ENCODE data around the gene STX12.
"Not testable (repeated sequence)": the region's sequence is repeated elsewhere in the genome, so short reads cannot be mapped to it uniquely, and the experiment has no call there.

Gene STX12

DNA sequence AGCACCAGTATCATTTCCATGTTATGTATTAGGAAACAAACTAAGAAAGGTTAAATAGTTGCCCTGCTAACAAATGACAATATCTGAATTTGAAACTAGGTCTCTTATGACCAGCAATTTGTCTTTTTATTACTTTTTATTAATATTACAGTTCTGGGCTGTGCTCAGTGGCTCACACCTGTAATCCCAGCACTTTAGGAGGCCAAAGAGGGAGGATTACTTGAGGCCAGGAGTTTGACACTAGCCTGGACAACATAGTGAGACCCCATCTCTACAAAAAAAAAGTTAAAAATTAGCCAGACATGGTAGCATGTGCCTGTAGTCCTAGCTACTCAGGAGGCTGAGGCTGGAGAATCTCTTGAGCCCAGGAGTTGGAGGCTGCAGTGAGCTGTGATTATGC lies 3.3 kb downstream of the STX12 start:
- not testable (repeated sequence) for DNase-seq

DNA sequence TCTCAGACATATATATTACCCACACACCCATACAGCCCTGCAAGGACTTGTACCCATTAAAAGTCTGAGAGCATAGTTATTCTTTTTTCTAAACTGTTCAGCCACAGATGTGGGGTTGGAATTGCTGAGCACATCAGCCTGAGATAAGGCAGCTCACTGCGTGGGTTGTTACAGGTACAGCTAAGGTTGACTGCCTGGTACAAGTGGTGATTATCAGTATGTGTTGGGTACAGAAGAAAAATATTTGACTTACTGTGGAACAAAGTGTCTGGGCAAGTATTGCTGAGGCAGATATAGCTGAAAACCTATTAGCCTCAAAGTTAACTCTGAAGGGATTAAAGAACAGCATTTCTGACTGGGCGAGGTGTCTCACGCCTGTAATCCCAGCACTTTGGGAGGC lies 5.0 kb downstream of the STX12 start:
- DNase-seq = no peak

DNA sequence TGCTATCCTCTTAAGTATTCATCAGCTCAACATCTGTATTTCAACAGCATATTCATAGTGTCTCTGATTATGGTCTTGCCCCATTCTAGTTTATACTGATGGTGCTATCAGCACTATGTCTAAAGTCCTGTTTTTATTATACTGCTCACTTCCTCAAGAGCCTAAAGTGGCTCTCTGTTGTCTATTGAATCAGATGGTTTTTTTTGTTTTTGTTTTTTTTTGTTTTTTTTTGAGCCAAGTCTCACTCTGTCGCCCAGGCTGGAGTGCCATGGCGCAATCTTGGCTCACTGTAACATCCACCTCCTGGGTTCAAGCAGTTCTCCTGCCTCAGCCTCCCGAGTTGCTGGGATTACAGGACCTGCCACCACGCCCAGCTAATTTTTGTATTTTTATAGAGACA lies 6.1 kb downstream of the STX12 start:
- no peak for DNase-seq

DNA sequence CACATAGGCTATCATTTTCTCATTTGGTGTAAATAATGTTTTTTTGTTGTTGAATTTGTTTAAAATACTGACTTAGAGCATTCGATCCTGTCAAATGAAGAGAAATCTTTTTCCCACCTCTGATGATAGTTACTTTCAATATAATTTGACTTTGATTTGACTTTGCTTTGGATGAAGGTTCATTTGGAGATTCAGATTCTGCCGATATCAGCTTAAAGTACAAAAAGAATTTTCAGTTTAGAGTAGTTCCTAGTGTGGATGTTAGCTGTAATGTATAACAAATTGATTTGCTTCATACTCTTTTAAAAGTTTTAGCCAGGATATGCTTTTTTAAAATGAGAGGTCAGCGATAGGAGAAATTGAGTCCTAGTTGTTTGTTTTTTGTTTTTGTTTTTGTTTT lies 9.9 kb downstream of the STX12 start:
- no peak for DNase-seq

DNA sequence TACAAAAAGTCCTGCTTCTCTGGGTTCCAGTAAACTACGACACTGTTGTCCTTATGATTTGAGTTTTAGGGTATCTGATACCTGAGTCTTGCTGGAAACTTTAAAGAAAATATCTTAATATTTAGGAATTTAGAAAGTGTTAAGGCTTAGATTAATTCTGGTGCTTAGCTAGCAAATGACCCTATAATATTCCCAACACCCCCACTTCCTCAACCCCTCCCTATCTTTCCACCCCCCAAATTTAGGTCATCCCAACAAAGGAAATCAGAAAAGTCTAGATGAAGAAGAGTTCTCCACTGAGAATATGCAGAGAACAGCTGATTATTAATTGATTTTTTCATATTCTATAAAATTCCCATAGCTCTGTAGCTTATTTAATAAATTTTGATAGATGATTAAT lies 11.7 kb downstream of the STX12 start:
- no peak for DNase-seq

DNA sequence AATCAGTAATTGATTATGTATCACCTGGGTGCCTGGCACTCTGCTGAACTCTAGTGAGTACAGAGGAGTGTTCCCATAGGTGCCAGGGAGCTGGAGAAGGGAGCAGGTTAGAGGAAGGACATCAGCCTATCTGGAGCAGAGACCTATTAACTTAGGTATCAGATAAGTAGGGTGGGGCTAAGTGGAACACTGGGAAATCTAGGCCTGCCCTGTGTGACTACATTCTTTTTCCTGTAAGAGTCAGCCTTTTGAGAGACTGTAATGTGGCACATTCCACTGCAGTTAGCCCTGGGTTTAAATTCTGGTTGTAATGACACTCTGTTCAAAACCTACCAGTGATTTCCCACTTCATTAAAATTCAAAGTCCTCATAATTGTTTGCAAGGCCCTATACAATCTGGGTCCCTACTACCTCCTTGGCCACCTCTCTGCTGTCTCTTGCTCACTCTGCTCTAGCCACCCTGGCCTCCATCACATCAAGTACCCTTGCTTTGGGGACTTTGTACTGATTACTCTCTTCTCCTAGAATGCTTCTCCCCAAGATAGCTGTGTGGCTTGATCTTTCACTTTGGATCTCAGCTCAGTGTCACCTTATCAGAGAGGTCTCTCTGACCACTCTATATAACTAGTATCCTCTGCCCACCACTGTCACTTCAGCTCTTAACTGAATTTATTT lies 12.9 kb downstream of the STX12 start:
- no peak for DNase-seq

DNA sequence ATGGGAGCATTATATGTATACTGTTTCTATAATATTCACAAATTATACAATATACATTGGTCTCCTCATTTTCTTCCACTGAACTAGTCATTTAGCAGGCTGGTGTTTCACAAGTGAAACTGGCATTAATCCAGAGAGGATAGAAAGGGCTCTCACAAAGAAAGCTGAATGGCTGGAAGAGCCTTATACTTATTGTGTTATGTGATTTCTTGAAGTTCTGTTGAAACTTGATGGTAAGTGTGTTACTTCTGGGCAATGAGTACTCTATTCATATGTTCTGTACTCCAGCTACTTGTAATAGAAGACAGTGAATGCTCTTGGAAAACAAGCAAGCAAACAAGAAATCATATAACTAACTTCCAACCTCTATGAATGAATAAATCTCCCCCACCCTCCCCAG lies 14.9 kb downstream of the STX12 start:
- no peak for DNase-seq

DNA sequence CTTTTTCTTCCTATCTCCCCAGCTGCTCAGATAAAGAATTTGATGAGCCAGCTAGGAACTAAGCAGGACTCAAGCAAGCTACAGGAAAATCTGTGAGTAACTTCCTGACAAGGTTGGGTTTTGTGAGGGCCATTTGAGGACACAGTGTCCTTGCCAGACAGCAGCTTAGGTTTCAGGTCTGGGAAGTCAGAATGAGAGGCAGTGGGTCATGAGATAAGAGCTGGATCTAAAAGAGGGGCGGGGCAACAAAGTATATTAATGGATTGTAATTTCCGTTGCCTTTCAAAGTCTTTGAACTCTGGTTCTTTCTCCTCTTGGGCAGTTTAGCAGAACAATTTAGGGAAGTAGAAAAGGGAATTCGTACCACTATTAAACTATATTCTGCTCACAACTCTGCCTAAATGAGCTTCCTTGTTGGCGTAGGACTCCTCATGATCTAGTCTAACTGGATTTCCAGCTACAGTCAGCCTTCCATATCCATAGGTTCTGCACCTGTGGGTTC lies 16.6 kb downstream of the STX12 start:
- no peak for DNase-seq

DNA sequence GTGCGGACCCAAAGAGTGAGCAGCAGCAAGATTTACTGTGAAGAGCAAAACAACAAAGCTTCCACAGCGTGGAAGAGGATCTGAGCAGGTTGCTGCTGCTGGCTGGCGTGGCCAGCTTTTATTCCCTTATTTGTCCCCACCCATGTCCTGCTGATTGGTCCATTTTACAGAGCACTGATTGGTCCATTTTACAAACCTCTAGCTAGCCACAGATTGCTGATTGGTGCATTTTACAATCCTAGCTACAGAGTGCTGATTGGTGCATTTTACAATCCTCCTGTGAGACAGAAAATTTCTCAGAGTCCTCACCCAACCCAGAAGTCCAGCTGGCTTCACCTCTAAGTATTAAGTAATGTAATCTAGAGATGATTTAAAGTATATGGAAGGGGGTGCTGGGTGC lies 17.3 kb downstream of the STX12 start:
- not testable (repeated sequence) for DNase-seq

DNA sequence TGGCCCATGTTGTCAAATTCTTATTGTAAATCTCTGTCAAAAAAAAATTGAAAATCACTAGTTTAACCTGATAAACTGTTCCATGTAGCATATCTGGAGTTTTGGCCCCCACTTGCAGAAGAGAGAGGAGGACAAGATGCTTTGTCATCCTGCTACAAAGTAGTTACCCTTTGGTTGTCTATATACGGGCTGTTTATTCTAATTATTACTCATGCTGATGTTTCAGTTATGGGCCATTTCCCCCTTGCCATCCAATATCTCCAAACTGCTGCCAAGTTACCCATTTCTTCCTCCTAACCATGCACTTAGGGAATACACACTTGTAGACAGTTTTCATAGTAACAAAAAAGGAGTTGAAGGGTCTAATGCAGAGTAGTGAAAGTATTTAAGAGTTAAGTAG lies 22.6 kb downstream of the STX12 start:
- no peak for DNase-seq

DNA sequence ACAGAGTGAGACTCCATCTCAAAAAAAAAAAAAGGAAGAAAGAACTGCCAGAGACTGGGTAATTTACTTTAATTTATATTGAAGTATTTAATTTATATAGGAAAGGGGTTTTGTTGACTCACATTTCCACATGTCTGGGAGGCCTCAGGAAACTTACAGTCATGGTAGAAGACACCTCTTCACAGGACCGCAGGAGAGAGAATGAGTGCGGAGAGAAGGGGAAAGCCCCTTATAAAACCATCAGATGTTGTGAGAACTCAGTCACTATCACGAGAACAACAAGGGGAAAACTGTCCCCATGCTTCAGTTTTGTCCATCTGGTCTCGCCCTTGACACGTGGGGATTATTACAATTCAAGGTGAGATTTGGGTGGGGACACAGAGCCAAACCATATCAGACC lies 31.8 kb downstream of the STX12 start:
- no peak for DNase-seq

DNA sequence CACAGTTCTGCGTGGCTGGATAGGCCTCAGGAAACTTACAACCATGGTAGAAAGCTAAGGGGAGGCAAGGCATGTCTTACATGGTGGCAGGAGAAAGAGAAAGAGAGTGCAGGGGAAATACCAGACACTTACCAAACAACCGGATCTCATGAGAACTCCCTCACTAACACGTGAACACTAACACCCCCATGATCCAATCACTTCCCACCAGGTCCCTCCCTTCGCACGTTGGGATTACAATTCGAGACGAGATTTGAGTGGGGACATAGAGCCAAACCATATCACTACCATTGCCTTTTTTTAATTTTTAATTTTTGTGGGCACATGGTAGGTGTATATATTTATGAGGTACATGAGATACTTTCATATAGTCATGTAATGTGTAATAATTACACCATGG lies 33.7 kb downstream of the STX12 start:
- no peak for DNase-seq

DNA sequence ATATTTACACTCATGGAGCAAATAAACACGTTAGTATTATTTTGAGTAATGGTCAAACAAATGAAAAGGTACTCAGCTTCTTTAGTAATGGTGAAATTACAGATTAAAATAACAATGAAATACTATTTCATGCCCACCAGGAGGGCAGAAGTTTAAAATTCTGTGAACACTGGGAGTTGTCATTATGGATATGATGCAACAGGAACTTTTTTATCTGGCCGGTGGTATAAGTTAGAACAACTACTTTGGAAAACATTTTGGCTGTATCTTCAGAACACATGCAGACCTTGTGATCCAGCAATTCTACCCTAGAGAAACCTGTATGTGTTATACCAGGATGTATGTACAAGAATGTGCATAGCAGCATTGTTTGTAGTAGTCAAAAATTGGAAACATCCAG lies 34.4 kb downstream of the STX12 start:
- no peak for DNase-seq

DNA sequence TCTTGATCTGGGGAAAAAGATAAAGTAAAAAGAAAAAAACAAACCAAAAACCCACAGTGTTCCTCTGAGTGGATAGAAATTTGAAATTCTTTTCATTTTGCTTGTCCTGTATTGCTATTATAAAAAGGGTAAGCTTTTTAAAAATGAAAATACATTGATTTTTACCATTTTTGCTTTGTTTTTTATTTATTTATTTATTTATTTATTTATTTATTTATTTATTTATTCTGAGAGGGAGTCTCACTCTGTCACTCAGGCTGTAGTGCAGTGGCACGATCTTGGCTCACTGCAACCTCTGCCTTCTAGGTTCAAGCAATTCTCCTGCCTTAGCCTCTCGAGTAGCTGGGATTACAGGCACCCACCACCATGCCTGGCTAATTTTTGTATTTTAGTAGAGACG lies 35.1 kb downstream of the STX12 start:
- DNase-seq = not testable (repeated sequence)

DNA sequence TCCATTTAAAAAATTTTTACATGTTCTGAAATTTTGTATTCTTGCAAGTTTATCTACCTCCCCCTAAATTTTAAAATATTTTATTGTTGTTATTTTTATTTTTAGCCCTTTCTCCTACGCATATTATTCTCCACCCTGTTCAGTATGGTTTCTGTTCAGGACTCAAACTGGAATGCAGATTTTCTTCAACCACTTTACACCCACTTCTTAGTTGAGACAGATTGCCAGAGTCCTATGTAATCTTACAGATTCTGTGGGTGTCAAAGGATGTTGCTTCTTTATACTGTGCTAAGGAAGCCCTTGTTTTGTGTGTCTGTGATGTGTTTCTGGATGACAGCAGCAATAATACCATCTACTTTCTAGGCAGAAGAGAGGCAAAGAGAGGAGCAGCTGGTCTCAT lies 36.9 kb downstream of the STX12 start:
- DNase-seq = no peak

DNA sequence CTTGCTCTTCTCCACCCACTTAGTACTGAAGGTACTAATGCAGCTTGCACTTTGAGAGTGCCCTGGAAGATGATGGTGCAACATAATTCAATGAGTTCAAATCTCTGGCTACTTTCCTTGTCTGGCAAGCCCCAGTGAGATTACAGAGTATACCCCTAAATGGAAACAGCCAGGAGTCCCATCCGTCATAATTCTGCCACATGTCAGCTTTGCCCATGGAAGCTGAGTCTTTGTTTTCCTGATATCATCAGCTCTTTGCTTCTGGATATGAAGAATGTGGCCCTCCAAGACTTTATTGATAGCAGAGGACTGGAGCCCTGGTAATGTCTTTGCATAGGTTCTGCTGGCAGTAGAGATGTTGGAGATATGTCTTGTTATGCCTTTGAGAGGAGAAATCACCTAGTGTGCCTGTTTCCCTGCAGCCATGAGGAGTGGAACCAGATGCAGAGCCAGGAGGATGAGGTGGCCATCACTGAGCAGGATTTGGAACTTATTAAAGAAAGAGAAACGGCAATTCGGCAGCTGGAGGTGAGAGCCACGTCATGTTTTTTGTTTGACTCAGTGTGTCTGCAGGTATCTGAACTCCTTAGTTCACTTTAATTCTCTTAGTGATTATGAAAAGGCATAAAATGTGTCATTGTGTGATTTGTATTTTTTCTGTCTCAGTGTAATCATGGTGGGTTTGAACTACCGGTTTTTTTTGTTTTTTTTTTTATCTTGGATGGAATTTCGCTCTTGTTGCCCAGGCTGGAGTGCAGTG lies 38.9 kb downstream of the STX12 start:
- DNase-seq = no peak

DNA sequence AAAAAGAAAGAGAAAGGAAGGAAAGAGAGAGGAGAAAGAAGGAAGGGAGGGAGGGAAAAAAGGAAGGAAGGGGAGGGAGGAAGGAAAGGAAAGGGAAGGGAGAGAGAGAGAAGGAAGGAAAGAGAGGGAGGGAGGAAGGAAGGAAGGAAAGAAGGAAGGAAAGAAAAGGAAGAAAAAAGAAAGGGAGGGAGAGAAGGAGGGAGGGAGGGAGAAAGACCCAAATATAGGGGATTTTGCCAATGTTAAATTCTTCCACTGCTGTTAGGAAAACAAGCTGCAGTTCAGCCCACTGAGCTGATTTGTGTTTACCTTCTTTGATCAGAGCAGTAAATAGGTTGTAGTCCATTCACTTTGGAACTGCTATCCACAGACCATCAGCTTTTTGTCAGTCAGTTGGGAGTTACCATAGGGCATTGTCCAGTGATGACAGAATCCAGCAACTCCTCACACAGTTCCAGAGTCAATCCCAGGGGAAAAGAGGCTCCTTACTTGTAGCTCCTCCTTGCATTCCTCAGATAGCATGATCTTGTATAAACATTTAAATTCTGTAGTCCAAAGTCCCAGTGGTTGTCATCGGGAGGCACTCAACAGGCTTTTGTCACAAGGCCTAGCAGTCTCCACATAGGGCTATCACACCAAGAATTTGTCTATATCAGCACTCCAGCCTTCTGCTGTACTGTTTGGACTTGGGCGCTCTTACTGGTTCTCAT lies 44.1 kb downstream of the STX12 start:
- DNase-seq = no peak

DNA sequence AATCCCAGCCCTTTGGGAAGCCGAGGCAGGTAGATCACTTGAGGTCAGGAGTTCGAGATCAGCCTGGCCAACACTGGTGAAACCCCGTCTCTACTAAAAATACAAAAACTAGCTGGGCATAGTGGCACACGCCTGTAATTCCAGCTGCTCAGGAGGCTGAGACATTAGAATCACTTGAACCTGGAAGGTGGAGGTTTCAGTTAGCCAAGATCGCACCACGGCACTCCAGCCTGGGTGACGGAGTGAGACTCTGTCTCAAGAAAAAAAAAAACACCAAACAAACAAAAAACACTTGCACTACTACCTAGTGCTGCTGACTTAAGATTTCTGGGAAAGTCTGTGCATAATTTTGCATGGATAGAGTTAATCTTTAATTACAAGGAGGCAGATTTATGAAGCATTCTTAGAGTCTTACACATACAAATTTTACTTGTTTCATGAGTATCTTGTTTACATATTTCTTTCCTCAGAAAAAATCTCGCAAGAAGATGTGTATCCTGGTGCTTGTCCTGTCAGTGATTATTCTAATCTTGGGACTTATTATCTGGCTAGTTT lies 48.8 kb downstream of the STX12 start:
- DNase-seq = no peak

DNA sequence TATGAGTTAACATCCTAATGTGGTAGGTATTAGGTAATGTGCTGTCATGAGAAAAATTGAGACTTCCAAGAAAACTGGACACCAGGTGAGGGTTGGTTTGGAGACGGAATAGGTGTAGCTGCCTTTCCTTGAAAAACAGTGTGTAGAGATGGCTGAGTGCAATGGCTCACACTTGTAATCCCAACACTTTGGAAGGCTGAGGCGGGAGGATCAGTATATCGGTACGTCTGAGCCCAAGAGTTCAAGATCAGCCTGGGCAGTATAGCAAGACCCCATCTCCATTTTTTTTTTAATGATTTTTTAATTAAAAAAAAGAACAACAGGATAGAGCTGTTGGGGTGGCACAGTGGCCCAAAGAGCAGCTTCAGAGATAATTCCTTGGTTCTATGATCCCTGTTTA lies 50.8 kb downstream of the STX12 start:
- no peak for DNase-seq

DNA sequence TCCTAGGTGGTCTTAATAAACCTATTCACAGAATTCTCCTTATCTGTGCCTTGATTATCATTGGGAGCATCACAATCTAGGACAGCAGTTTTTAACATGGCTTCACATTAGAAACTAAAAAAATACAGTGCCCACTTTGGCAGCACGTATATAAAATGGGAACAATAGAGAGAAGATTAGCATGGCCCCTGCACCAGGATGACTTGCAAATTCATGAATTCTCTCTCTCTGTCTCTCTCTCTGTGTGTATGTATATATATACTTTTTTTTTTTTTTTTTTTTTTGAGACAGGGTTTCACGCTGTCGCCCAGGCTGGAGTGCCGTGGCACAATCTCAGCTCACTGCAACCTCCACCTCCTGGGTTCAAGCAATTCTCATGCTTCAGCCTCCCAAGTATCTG lies 51.4 kb downstream of the STX12 start:
- no peak for DNase-seq

DNA sequence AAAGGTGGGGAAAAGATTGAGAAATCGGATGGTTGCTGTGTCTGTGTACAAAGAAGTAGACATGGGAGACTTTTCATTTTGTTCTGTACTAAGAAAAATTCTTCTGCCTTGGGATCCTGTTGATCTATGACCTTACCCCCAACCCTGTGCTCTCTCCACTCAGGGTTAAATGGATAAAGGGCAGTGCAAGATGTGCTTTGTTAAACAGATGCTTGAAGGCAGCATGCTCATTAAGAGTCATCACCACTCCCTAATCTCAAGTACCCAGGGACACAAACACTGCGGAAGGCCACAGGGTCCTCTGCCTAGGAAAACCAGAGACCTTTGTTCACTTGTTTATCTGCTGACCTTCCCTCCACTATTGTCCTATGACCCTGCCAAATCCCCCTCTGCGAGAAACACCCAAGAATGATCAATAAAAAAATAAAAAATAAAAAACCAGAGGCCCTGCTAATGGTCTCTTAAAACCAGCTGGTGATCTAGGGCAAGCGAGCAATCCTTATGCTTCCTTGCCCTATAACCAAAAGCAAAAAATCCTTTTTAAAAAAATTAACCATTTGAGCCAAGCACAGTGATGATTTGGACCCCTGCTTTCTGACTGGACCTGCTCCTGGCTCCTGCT lies 56.4 kb downstream of the STX12 start:
- DNase-seq = not testable (repeated sequence)

DNA sequence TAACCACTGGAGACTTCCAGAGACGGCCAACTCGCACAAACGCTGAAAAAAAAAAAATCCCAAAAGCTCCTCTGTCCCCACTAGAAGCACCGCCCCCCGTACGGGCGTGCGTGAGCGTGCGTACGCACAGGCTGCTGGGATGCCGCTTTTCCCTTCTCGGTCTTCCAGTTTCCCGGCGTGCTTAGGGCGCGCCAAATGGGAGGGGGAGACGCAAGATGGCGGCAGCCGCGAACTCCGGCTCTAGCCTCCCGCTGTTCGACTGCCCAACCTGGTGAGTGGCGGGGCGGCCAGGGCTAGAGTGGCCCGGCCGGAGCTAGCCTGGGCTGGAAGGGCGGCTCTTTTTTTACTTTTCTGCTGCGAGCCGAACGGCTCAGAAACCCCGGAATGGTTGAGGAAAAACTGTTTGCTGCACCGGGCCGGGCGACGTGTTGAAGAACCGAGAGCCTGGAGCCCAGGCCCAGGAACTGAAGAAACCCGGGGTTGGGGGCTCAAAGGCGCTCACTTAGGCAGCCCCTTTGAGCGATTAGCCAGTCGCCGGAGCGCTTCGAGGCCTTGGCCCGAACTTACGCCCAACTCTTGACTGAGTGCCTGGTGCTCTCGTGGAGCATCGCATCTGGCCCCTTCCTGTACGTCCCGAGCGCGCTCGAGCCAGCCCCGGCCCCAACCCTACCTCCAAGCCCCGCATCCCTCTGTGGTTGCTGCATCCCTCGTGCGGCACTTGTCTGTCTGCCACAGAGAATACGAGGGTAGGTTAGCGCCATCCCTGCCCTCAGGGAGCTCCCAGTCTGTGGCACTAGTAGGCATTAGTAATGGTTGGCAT lies 57.8 kb downstream of the STX12 start, which contains the start of gene PPP1R8:
TSS of gene PPP1R8 (plus strand) at position 162 of the 820 bp plus-strand sequence. CDS start at position 216, 54 bp downstream.
- DNase-seq = peak; percentile 89

All from CD4-positive, alpha-beta T cell treated with Interferon gamma for 1 hour (primary cell).